HEK293 (cell line): ENCODE results near the gene BCL7A.
A peak's percentile ranks its signal among the peaks of the same experiment; 100 is the strongest.

Source experiments
- ELK4 ChIP-seq: IDR thresholded peaks from 2 replicates; pipeline ENCODE4 v1.6.1; 2011; ENCODE audit warnings: mild to moderate bottlenecking, low read depth, low read length, borderline replicate concordance
- HOXD13 ChIP-seq: sonication (generic); formaldehyde crosslinking; IDR thresholded peaks from 2 replicates; pipeline ENCODE4 v1.8.0; 2022; ENCODE audit warnings: missing genetic modification reagents, borderline replicate concordance
- KLF17 ChIP-seq: fragments of 450-650 bp; formaldehyde crosslinking; IDR thresholded peaks from 2 replicates; pipeline ENCODE4 v1.5.1; 2016; ENCODE audit warnings: missing biosample characterization, missing genetic modification characterization
- PRDM1 ChIP-seq: fragments of 450-650 bp; formaldehyde crosslinking; IDR thresholded peaks from 2 replicates; pipeline ENCODE4; 2016; ENCODE audit warnings: missing biosample characterization, missing genetic modification characterization
- REST ChIP-seq: fragments of 450-650 bp; formaldehyde crosslinking; IDR thresholded peaks from 2 replicates; pipeline ENCODE4 v1.5.1; 2016; ENCODE audit warnings: missing biosample characterization, missing genetic modification characterization
- ZBTB1 ChIP-seq: fragments of 450-650 bp; formaldehyde crosslinking; IDR thresholded peaks from 2 replicates; pipeline ENCODE4 v1.5.1; 2016; ENCODE audit warnings: missing biosample characterization, missing genetic modification characterization
- ZBTB26 ChIP-seq: fragments of 450-650 bp; formaldehyde crosslinking; optimal IDR thresholded peaks from 2 replicates; pipeline ENCODE3; 2016; ENCODE audit warnings: missing biosample characterization, mild to moderate bottlenecking, missing genetic modification characterization
- ZBTB44 ChIP-seq: fragments of 450-650 bp; IDR thresholded peaks from 2 replicates; pipeline ENCODE4 v1.5.1; 2018; ENCODE audit warnings: missing biosample characterization, mild to moderate bottlenecking, missing genetic modification characterization
- ZBTB48 ChIP-seq: fragments of 450-650 bp; formaldehyde crosslinking; IDR thresholded peaks from 2 replicates; pipeline ENCODE4 v1.5.1; 2016; ENCODE audit warnings: missing biosample characterization, missing genetic modification characterization
- ZFP3 ChIP-seq: fragments of 450-650 bp; formaldehyde crosslinking; IDR thresholded peaks from 2 replicates; pipeline ENCODE4 v1.5.1; 2016; ENCODE audit warnings: low read depth, missing biosample characterization, missing genetic modification characterization
- ZFP41 ChIP-seq: fragments of 450-650 bp; formaldehyde crosslinking; IDR thresholded peaks from 2 replicates; pipeline ENCODE4 v1.5.1; 2016; ENCODE audit warnings: missing biosample characterization, missing genetic modification characterization, borderline replicate concordance
- ZNF133 ChIP-seq: fragments of 450-650 bp; formaldehyde crosslinking; IDR thresholded peaks from 2 replicates; pipeline ENCODE4 v1.5.1; 2016; ENCODE audit warnings: missing biosample characterization, missing genetic modification characterization
- ZNF157 ChIP-seq: fragments of 450-650 bp; formaldehyde crosslinking; IDR thresholded peaks from 2 replicates; pipeline ENCODE4 v1.5.1; 2016; ENCODE audit warnings: missing biosample characterization, missing genetic modification characterization
- ZNF169 ChIP-seq: fragments of 450-650 bp; formaldehyde crosslinking; IDR thresholded peaks from 2 replicates; pipeline ENCODE4 v1.5.1; 2016; ENCODE audit warnings: missing biosample characterization, missing genetic modification characterization
- ZNF23 ChIP-seq: fragments of 450-650 bp; formaldehyde crosslinking; IDR thresholded peaks from 2 replicates; pipeline ENCODE4 v1.5.1; 2016; ENCODE audit warnings: missing biosample characterization, missing genetic modification characterization, borderline replicate concordance
- ZNF239 ChIP-seq: fragments of 450-650 bp; formaldehyde crosslinking; IDR thresholded peaks from 2 replicates; pipeline ENCODE4 v1.5.1; 2016; ENCODE audit warnings: missing biosample characterization, missing genetic modification characterization
- ZNF341 ChIP-seq: fragments of 450-650 bp; formaldehyde crosslinking; IDR thresholded peaks from 2 replicates; pipeline ENCODE4; 2016; ENCODE audit warnings: low read depth, missing biosample characterization, missing genetic modification characterization
- ZNF37A ChIP-seq: fragments of 450-650 bp; IDR thresholded peaks from 2 replicates; pipeline ENCODE4 v1.5.1; 2018; ENCODE audit warnings: missing biosample characterization, missing genetic modification characterization
- ZNF391 ChIP-seq: fragments of 450-650 bp; formaldehyde crosslinking; IDR thresholded peaks from 2 replicates; pipeline ENCODE4 v1.5.1; 2016; ENCODE audit warnings: low read depth, missing biosample characterization, missing genetic modification characterization, borderline replicate concordance
- ZNF423 ChIP-seq: fragments of 450-650 bp; formaldehyde crosslinking; IDR thresholded peaks from 2 replicates; pipeline ENCODE4 v1.5.1; 2016; ENCODE audit warnings: missing biosample characterization, missing genetic modification characterization
- ZNF514 ChIP-seq: fragments of 450-650 bp; formaldehyde crosslinking; IDR thresholded peaks from 2 replicates; pipeline ENCODE4 v1.5.1; 2016; ENCODE audit warnings: missing biosample characterization, missing genetic modification characterization
- ZNF561 ChIP-seq: fragments of 450-650 bp; IDR thresholded peaks from 2 replicates; pipeline ENCODE4 v1.5.1; 2018; ENCODE audit warnings: missing biosample characterization, missing genetic modification characterization, borderline replicate concordance
- ZNF610 ChIP-seq: fragments of 450-650 bp; formaldehyde crosslinking; IDR thresholded peaks from 2 replicates; pipeline ENCODE4 v1.5.1; 2016; ENCODE audit warnings: missing biosample characterization, missing genetic modification characterization, borderline replicate concordance
- ZNF626 ChIP-seq: fragments of 450-650 bp; sonication (Bioruptor Pico); formaldehyde crosslinking; IDR thresholded peaks from 2 replicates; pipeline ENCODE4 v1.5.1; 2018; ENCODE audit warnings: missing biosample characterization, missing genetic modification characterization, inconsistent platforms
- ZNF670 ChIP-seq: fragments of 450-650 bp; formaldehyde crosslinking; IDR thresholded peaks from 2 replicates; pipeline ENCODE4 v1.5.1; 2016; ENCODE audit warnings: missing biosample characterization, missing genetic modification characterization, low read depth
- ZNF785 ChIP-seq: fragments of 450-650 bp; formaldehyde crosslinking; IDR thresholded peaks from 2 replicates; pipeline ENCODE4 v1.5.1; 2016; ENCODE audit warnings: missing biosample characterization, missing genetic modification characterization
- ZSCAN5A ChIP-seq: fragments of 450-650 bp; formaldehyde crosslinking; IDR thresholded peaks from 2 replicates; pipeline ENCODE4 v1.5.1; 2016; ENCODE audit warnings: missing biosample characterization, missing genetic modification characterization

Gene BCL7A

GRCh38 chr12:122078141-122079032, 56.7 kb downstream of the BCL7A start, which contains the start of gene MLXIP (continued):
- TF ChIP-seq ZNF626 (tag by site-specific recombination): no peak
- TF ChIP-seq ELK4: no peak
- TF ChIP-seq KLF17 (tag by site-specific recombination): no peak
- TF ChIP-seq ZBTB44 (tag by site-specific recombination): no peak
- TF ChIP-seq ZNF561: 0 out of 2 replicates have a peak, but pooled peaks have one; percentile 70
- TF ChIP-seq ZBTB48 (tag by site-specific recombination): no peak
- no peak for TF ChIP-seq ZNF391 (tag by site-specific recombination)
- TF ChIP-seq ZNF157: no peak
- peak; percentile 75; the same call in 1 of the 2 replicates for TF ChIP-seq ZSCAN5A (tag by site-specific recombination)
- peak; percentile 59 for TF ChIP-seq ZBTB26 (tag by site-specific recombination)
- no peak for TF ChIP-seq ZBTB1 (tag by site-specific recombination)
- TF ChIP-seq ZNF133 (tag by site-specific recombination): no peak
- no peak for TF ChIP-seq HOXD13
- TF ChIP-seq ZNF670 (tag by site-specific recombination): no peak
- TF ChIP-seq PRDM1: no peak
- TF ChIP-seq ZNF169 (tag by site-specific recombination): no peak
- TF ChIP-seq ZNF785 (tag by site-specific recombination): peak; percentile 38; the same call in 1 of the 2 replicates
- no peak for TF ChIP-seq ZNF239 (tag by site-specific recombination)
- TF ChIP-seq ZNF341 (tag by site-specific recombination): 0 out of 2 replicates have a peak, but pooled peaks have one; percentile 15
- TF ChIP-seq ZNF23 (tag by site-specific recombination): no peak
- TF ChIP-seq ZNF514: no peak
- no peak for TF ChIP-seq ZFP3 (tag by site-specific recombination)
- no peak for TF ChIP-seq ZFP41 (tag by site-specific recombination)
- TF ChIP-seq ZNF423 (tag by site-specific recombination): peak; percentile 25; the same call in 1 of the 2 replicates
- TF ChIP-seq ZNF610 (tag by site-specific recombination): peak; percentile 89; the same call in 1 of the 2 replicates
- TF ChIP-seq REST (tag by site-specific recombination): no peak
- TF ChIP-seq ZNF37A: no peak
